AG20443 (cell line): ENCODE measurements around the gene NT5C.
"Not testable (repeated sequence)": the region's sequence is repeated elsewhere in the genome, so short reads cannot be mapped to it uniquely, and the experiment has no call there.

Experiments used
- DNase-seq: peaks from one replicate; pipeline ENCODE4 v3.0.0; 2012; ENCODE audit warnings: low spot score, mixed read lengths

The NT5C gene

GRCh38 chr17:75131278-75132017 is at the start of gene NT5C:
TSS of gene NT5C (minus strand) at chr17:75131742. CDS start at chr17:75131707, 35 bp downstream.
- DNase-seq, result peak; percentile 95

- no peak for DNase-seq
Observed at GRCh38 chr17:75181110-75181509, 49.6 kb upstream of the NT5C start.

GRCh38 chr17:75178453-75178852 is 46.9 kb upstream of the NT5C start:
- no peak for DNase-seq

GRCh38 chr17:75176625-75177024 is 45.1 kb upstream of the NT5C start:
- DNase-seq, result no peak

GRCh38 chr17:75174996-75175395 is 43.5 kb upstream of the NT5C start:
- DNase-seq, result no peak

GRCh38 chr17:75173526-75173925 is 42.0 kb upstream of the NT5C start:
- no peak for DNase-seq

- no peak for DNase-seq
Observed at GRCh38 chr17:75168998-75169397, 37.5 kb upstream of the NT5C start.

GRCh38 chr17:75164606-75165005 is 33.1 kb upstream of the NT5C start:
- DNase-seq, result not testable (repeated sequence)

- DNase-seq, result no peak
Observed at GRCh38 chr17:75163074-75163473, 31.5 kb upstream of the NT5C start.

GRCh38 chr17:75160211-75160610 is 28.7 kb upstream of the NT5C start:
- DNase-seq, result no peak

GRCh38 chr17:75159196-75160031 is 27.9 kb upstream of the NT5C start:
- no peak for DNase-seq

GRCh38 chr17:75158480-75158879 is 26.9 kb upstream of the NT5C start:
- not testable (repeated sequence) for DNase-seq

- DNase-seq, result no peak
Observed at GRCh38 chr17:75155191-75155601, 23.7 kb upstream of the NT5C start.

- DNase-seq, result peak; percentile 99
Observed at GRCh38 chr17:75154195-75155106, 22.9 kb upstream of the NT5C start, which contains the start of gene JPT1. TSS of gene JPT1 (minus strand) at chr17:75154512. CDS start at chr17:75154397, 115 bp downstream.

GRCh38 chr17:75153780-75154194 is 22.2 kb upstream of the NT5C start:
- DNase-seq, result peak; percentile 27

GRCh38 chr17:75152922-75153779 is 21.6 kb upstream of the NT5C start:
- peak; percentile 46 for DNase-seq

- no peak for DNase-seq
Observed at GRCh38 chr17:75152523-75152921, 21.0 kb upstream of the NT5C start.

GRCh38 chr17:75151930-75152329 is 20.4 kb upstream of the NT5C start:
- no peak for DNase-seq

- no peak for DNase-seq
Observed at GRCh38 chr17:75147878-75148546, 16.5 kb upstream of the NT5C start.

GRCh38 chr17:75146592-75146991 is 15.1 kb upstream of the NT5C start:
- peak; percentile 9 for DNase-seq
